HG02981 (cell line): ENCODE measurements around the gene KAT8.
"Not testable (repeated sequence)": the region's sequence is repeated elsewhere in the genome, so short reads cannot be mapped to it uniquely, and the experiment has no call there.

Experiments
- ATAC-seq: cut with Tn5 transposase; IDR thresholded peaks from one replicate; pipeline ENCODE4 v1.9.1; 2021; ENCODE audit warnings: mild to moderate bottlenecking, moderate library complexity; ENCODE audit not compliant: unreplicated experiment

KAT8 gene

GRCh38 chr16:31130336-31130891 lies 12.9 kb downstream of the KAT8 start:
- no peak for ATAC-seq

DNA sequence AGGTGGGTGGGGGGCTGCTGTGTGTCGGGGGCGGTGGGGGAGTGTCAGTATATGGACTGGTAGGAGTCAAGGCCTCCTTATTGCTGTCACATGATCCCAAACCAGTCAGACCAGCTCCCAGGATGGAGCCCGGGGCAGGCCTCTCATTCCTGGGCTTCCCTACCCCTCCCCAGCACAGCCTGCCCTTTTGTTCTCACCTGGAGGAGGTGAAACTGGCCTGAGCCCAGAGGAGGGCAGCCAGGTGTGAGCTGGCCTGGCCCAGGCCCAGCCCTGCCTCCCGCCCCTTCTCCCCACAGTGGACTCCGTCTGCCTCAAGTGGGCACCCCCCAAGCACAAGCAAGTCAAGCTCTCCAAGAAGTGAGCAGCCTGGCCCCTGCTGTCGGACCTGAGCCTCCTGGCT lies 13.4 kb downstream of the KAT8 start:
- ATAC-seq, result no peak

GRCh38 chr16:31131416-31131815 lies 14.0 kb downstream of the KAT8 start:
- no peak for ATAC-seq

GRCh38 chr16:31131841-31132271 lies 14.4 kb downstream of the KAT8 start:
- ATAC-seq, result no peak

DNA sequence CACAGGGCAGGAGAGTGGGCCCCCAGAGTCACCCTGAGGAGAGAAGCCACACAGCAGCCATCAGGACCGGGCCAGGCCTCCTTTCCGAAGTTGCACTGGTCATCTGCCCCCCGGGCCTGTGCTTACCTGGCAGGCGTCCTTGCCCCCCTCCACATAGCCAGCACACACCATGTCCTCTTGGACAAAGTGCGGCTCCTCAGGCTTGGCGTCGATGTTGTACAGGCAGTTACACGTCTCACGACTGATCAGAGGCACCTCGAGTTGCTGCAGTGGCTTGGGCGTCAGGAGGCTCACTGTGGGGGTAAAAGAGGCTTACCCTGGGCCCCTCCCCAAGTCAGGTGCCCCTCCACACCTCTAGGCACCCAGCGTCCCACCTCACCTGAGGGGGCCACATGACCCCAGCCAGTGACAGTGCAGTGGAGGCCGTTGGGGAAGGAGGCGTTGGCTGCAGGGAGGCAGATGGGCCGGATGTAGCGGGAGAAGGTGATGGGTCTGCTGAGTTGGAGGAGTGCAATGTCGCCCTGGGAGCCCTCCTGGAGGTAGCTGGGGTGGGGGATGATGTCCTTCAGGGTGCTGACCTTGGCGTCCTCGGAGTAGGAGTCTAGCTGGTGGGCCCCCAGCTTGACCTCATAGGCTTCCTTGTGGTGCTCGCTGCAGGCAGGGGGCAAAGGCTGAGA lies 15.0 kb downstream of the KAT8 start:
- ATAC-seq, result no peak

GRCh38 chr16:31133046-31133501 lies 15.6 kb downstream of the KAT8 start:
- no peak for ATAC-seq

GRCh38 chr16:31134091-31134571 lies 16.7 kb downstream of the KAT8 start:
- no peak for ATAC-seq

DNA sequence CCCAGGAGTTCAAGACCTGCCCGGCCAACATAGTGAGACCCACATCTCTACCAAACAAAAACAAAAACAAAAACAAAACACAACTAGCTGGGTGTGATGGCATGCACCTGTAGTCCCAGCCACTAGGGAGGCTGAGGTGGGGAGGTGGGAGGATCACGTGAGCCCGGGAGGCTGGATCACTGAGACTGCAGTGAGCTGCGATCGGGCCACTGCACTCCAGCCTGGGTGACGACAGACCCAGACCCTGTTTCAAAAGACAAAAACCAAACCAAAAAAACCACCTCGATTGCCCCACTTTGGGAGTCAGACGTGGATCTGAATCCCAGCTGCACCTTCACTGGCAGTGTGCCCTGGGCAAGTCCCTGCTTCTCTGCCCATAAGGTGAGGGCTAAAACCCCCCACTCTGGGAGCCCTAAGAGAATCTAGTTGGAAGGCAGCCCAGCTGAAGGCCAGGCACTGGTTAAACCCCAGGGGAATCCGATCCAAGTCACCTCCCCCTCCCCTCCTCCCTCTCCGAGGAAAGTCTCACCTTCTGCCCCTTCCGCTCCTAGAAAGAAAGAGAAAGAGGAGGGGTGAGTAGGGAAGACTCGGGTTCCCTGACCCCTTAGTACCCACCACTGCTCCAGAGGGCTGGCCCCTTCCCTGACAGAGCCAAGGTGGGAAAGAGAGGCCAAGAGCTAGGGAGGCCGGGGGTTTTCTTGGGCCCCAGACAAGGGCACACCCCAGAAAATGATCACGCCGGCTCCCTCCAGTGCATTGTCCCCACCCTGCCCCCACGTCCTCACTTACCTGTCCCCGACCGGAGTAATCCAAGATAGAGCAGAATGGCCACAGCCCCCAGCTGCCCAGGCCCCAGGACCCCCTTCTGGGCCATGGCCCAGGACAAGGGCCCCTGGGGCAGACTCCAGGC lies 17.4 kb downstream of the KAT8 start:
- no peak for ATAC-seq

DNA sequence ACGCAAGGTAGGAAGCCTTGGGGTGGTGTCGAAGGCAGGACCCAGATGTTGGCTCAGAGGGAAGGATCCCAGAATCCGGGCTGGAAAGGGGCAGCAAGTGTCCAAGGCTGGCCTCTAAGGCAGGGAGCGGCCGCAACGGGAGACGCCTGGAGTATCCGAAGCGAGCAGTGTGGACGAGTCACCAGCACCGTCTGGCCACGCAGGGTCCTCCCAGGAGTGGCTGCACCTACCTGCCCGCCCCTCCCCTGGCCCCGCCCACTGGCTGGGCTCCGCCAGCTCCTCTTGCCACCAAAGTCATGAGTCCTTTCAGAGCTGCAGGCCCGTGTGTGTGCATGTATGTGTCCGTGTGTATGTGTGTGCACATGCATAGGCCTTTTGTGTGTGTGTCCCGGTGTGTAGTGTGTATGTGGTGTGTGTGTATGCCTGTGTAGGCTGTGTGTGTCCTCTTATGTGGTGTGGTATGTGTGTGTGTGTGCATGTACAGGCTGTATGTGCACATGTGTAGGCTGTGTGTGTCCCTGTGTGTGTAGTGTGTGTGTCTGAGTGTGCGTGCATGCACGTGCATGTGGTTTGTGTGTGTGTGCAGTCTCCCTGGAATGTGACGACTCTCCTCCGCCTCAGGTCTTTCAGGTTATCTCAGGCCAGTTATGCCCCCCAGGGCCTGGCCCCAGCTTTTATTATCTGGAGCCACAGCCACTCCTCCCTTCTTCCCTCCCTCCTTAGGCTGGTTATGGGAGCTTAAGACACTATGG lies 18.2 kb downstream of the KAT8 start, which contains the start of gene PRSS8:
TSS of gene PRSS8 (minus strand) at position 193 of the 752 bp plus-strand sequence. CDS start 229 bp downstream, outside the sequence.
- no peak for ATAC-seq

GRCh38 chr16:31136287-31136662 lies 18.8 kb downstream of the KAT8 start:
- no peak for ATAC-seq

DNA sequence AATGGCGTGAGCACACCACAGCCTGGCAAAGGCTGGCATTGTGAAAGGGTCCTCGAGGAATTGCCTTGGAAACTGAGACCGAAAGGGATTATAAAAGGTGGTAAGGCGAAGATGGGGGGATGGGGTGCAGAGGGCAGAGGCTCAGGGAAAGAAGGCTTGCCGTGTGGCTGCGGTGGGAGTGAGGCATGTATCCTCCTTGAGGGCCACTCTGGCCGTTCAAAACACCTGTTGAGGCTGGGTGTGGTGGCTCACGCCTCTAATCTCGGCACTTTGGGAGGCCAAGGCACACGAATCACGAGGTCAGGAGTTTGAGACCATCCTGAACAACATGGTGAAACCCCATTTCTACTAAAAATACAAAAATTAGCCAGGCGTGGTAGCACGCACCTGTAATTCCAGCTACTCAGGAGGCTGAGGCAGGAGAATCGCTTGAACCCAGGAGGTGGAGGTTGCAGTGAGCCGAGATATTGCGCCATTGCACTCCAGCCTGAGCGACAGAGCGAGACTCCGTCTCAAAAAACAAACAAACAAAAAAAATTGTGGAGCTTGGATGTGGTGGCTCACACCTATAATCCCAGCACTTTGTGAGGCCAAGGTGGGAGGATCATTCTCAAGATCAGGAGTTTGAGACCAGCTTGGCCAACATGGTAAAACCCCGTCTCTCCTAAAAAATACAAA lies 19.5 kb downstream of the KAT8 start:
- not testable (repeated sequence) for ATAC-seq

GRCh38 chr16:31138621-31139578 lies 21.4 kb downstream of the KAT8 start:
- no peak for ATAC-seq

DNA sequence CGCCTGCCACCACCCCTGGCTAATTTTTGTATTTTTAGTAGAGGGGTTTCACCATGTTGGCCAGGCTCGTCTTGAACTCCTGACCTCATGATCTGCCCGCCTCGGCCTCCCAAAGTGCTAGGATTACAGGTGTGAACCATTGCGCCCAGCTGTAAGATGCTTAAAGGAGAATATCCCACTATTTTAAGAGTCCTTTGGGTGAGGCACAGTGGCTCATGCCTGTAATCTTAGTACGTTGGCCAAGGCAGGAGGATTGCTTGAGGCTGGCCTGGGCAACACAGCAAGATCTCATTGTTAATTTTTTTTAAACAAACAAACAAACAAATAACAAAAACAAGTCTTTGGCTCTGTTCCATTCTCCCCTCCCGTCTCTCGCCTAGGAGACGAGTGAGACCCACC lies 23.6 kb downstream of the KAT8 start:
- ATAC-seq, result not testable (repeated sequence)

DNA sequence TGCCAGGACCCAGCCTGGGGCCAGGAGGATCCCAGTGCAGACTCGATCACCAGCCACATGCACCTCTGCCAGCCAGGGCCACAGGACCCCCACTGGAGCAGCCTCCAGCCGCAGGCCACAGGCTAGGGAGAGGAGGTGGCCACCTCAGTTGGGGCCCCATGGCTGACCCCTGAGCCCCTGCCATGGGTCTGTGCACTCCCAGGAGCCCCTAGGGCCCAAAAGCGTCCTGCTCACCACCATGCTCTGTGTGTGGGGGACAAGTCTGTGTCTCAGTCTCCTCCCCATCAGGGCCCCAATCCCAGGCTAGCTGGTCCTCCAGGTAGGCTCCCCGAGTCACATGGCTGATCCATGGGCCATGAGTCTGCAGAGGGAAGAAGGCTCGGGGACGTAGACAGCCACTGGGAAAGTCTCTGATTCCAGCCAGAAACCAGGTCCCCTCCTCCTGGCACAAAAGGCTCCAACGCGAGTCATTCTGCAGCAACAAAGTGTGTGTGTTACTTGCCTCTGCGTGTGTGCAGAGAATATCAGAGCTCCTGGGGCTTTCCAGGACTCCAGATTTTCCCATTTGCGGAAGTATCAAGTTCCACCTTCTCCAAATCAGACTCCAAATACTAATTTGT lies 24.1 kb downstream of the KAT8 start:
- no peak for ATAC-seq

DNA sequence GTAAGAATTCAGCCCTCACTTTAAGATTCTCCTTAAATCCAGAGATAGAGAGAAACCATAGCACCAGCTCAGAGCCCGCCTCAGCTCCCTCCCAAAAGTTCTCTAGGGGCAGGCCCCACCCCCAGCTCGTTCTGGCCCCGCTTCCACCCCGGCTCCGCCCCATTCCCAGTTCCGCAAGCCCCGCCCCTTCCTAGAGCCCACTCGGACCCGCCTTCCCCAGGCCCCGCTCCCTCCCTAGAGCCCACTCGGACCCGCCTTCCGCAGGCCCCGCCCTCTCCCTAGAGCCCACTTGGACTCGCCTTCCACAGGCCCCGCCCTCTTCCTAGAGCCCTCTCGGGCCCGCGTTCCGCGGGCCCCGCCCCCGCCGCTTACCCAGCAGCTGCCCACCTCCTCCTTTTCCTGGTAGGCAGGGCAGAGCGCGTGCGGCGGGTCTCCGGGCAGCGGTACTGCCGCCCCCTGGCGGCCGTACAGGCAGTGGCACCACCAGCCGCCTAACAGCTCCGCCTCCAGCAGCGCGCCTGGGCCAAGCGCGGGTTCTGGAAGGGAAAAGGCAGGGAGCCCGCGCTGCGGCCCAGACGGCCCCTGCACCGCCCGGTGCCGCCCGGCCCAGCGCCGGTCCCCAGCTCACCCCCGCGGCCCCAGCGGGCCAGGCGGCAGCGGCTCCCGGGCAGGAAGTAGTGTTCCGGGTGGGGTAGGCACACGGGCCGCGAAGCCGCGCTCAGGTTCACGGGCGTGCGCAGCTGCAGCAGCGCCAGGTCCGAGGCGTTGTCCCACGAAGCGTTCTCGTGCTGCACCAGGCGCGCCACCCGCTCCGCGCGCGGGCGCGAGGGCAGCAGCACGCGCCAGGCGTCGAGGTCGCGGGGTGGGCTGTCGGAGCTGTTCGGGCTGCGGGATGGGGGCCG lies 24.9 kb downstream of the KAT8 start:
- peak; percentile 87 for ATAC-seq

- no peak for ATAC-seq
Observed at GRCh38 chr16:31143011-31143693, 25.7 kb downstream of the KAT8 start.

DNA sequence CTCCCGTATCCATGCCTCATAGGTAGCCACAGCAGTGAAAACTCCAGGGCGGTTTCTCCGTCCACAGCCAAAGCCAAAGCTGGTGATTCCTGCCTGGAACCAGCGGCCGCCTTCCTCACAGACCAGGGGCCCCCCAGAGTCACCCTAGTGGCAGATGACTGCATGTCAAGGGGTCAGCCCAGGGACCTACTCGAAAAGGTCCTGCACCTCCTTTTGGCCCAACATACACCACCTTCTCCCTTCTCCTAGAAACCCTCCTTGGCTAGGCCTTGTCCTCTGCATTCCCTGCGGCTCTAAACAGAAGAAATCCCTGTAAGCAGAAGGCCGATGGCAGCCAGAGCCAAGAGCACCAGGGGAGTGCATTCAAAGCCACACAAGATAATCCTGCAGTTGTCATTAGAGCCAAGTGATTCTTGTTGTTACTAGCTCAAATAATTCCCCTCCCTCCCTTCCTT lies 26.3 kb downstream of the KAT8 start:
- ATAC-seq, result no peak
